GM12801 (cell line): Measurements from ENCODE around the gene ASB1.

Source experiments
- CTCF ChIP-seq: IDR thresholded peaks from one replicate; pipeline ENCODE4 v1.5.1; 2011; ENCODE audit warnings: control low read depth; ENCODE audit not compliant: insufficient read length; ENCODE audit errors: extremely low read depth

ASB1 gene

GRCh38 chr2:238469155-238469554, 42.4 kb downstream of the ASB1 start:
- TF ChIP-seq CTCF, result no peak

GRCh38 chr2:238473014-238473413, 46.3 kb downstream of the ASB1 start:
- TF ChIP-seq CTCF, result no peak

- no peak for TF ChIP-seq CTCF
Measured at GRCh38 chr2:238473523-238473922, 46.8 kb downstream of the ASB1 start.

GRCh38 chr2:238475034-238475433, 48.3 kb downstream of the ASB1 start:
- TF ChIP-seq CTCF, result no peak

- TF ChIP-seq CTCF, result no peak
Measured at GRCh38 chr2:238475566-238475965, 48.8 kb downstream of the ASB1 start.

- TF ChIP-seq CTCF, result no peak
Measured at GRCh38 chr2:238476258-238476657, 49.5 kb downstream of the ASB1 start.

GRCh38 chr2:238478216-238478615, 51.5 kb downstream of the ASB1 start:
- no peak for TF ChIP-seq CTCF

- no peak for TF ChIP-seq CTCF
Measured at GRCh38 chr2:238479847-238480246, 53.1 kb downstream of the ASB1 start.
